Natural killer cell treated with Interleukin-12 subunit alpha and Interleukin-12 subunit beta and Interleukin-15 and Interleukin-18, amount 100 ng/mL, for 72 hours (primary cell): ENCODE data around the gene ZCCHC9. TPM values are rescaled to one million over a fixed set of nuclear protein-coding genes. Genes with fewer than 3 reads are reported as not detected.
"Not testable (repeated sequence)": the region's sequence is repeated elsewhere in the genome, so short reads cannot be mapped to it uniquely, and the experiment has no call there.

ENCODE experiments used
- ATAC-seq, 2 donors: fragments of 150-1000 bp; cut with Tn5 transposase in 1 of 2; sonication (Bioruptor Pico), chemical (Tn5 transposase) in 1 of 2; 2 replicates each; pipeline ENCODE4 v1.10.0; 2021
- DNase-seq: peaks from one replicate; pipeline ENCODE4 v3.0.0; 2022; ENCODE audit warnings: low spot score
- H3K27ac Mint-ChIP-seq, 2 donors: 1 replicate in 1 of 2; 2 replicates in 1 of 2; pipeline ENCODE4 v1.8.0; 2022; ENCODE audit warnings: mixed read lengths in 2 of 2, mild to moderate bottlenecking in 1 of 2, moderate library complexity in 1 of 2
- H3K27me3 Mint-ChIP-seq, 2 donors: 1 replicate in 1 of 2; 2 replicates in 1 of 2; pipeline ENCODE4 v1.8.0; 2022; ENCODE audit warnings: mixed read lengths in 2 of 2
- H3K36me3 Mint-ChIP-seq: one replicate; pipeline ENCODE4 v1.8.0; 2022; ENCODE audit warnings: mixed read lengths
- H3K4me1 Mint-ChIP-seq, 2 donors: 1 replicate in 1 of 2; 2 replicates in 1 of 2; pipeline ENCODE4 v1.8.0; 2022; ENCODE audit warnings: low read depth in 2 of 2, mixed read lengths in 2 of 2, mild to moderate bottlenecking in 1 of 2
- H3K4me3 Mint-ChIP-seq: one replicate; pipeline ENCODE4 v1.8.0; 2022; ENCODE audit warnings: mixed read lengths
- H3K9me3 Mint-ChIP-seq: 2 replicates; pipeline ENCODE4 v1.8.0; 2022; ENCODE audit warnings: mixed read lengths
- total RNA-seq, 2 donors: library from RNA; stranded (reverse); gene quantifications; one replicate each; pipeline ENCODE4 v1.2.3, GENCODE V29; 2022

The ZCCHC9 gene
- total RNA-seq, 2 donors from 2014 or later: 23.5 to 34.8 TPM

- ATAC-seq (peak in 1 of 2 donors; percentile 55), DNase-seq (no peak)
- Mint-ChIP-seq H3K27me3 (no peaks in the 10 kb centered on the region), H3K4me3 (peak overlapping the region; percentile 57), H3K36me3 (peaks cover 15% of the 10 kb centered on the region), H3K4me1 (peaks cover 18% of the 10 kb centered on the region in 2 donors), H3K27ac (no peak overlapping the region), H3K9me3 (peaks cover 7% of the 10 kb centered on the region)
These were observed 13.4 kb upstream of the ZCCHC9 start for GRCh38 chr5:81288021-81288433.

DNA sequence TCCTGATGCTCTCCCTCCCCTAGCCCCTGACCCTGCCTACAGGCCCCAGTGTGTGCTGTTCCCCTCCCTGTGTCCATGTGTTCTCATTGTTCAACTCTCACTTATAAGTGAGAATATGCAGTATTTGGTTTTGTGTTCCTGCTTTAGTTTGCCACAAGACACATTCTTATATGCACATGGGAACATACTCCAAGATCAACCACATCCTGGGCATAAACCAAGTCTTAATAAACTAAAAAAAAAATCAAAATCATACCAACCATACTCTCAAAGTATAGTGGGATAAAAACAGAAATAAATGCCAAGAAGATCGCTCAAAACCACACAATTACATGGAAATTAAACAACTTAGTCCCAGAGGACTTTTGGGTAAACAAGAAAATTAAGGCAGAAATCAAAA is 11.2 kb upstream of the ZCCHC9 start:
- DNase-seq (no peak), ATAC-seq (no peak)
- H3K9me3 Mint-ChIP-seq: peaks cover 13% of the 10 kb centered on the region
- peaks cover 24% of the 10 kb centered on the region for H3K36me3 Mint-ChIP-seq
- H3K27ac Mint-ChIP-seq: no peak overlapping the region
- H3K4me1 Mint-ChIP-seq: peaks cover 19 to 22% of the 10 kb centered on the region in 2 donors
- H3K27me3 Mint-ChIP-seq: no peaks in the 10 kb centered on the region
- no peak overlapping the region for H3K4me3 Mint-ChIP-seq

DNA sequence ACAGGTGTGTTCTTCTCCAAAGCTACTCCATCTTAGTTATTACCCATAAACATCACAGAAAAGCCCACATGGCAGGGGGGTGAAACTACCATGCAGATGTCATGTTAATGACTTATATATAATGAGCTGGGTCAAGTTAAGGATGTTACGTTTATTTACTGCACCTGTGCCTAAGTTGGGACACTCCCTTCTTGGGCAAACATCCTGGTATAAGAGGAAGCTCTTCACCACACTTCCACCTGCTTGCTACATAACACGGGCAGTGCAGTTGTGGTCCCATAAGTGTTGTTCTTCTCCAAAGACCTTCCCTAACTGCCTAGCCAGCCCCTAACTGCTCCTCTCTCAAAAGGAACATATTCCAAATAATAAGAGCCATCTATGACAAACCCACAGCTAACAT is 9.3 kb upstream of the ZCCHC9 start:
- Mint-ChIP-seq H3K27me3 (no peaks in the 10 kb centered on the region), H3K4me3 (no peak overlapping the region), H3K9me3 (peaks cover 13% of the 10 kb centered on the region), H3K4me1 (peaks cover 11 to 20% of the 10 kb centered on the region in 2 donors), H3K36me3 (peaks cover 24% of the 10 kb centered on the region), H3K27ac (no peak overlapping the region)
- DNase-seq (no peak), ATAC-seq (no peak)

- H3K4me3 Mint-ChIP-seq, ATAC-seq, DNase-seq, H3K27ac Mint-ChIP-seq, H3K27me3 Mint-ChIP-seq: not testable (repeated sequence)
- Mint-ChIP-seq H3K9me3 (peaks cover 13% of the 10 kb centered on the region), H3K4me1 (peaks cover 19 to 20% of the 10 kb centered on the region in 2 donors), H3K36me3 (peaks cover 24% of the 10 kb centered on the region)
These were observed 7.4 kb upstream of the ZCCHC9 start for GRCh38 chr5:81294021-81294420.

GRCh38 chr5:81297531-81297930 is 3.9 kb upstream of the ZCCHC9 start:
- ATAC-seq (no peak), DNase-seq (no peak)
- Mint-ChIP-seq H3K4me1 (peaks cover 26 to 41% of the 10 kb centered on the region in 2 donors), H3K4me3 (no peak overlapping the region), H3K36me3 (peaks cover 13% of the 10 kb centered on the region), H3K9me3 (peaks cover 7% of the 10 kb centered on the region), H3K27ac (no peak overlapping the region), H3K27me3 (no peaks in the 10 kb centered on the region)

GRCh38 chr5:81300921-81301270 is 491 bp upstream of the ZCCHC9 start:
- ATAC-seq (no peak), DNase-seq (no peak)
- Mint-ChIP-seq H3K9me3 (no peaks in the 10 kb centered on the region), H3K4me3 (peak overlapping the region; percentile 99), H3K4me1 (peaks cover 25 to 40% of the 10 kb centered on the region in 2 donors), H3K36me3 (peaks cover 6% of the 10 kb centered on the region), H3K27me3 (no peaks in the 10 kb centered on the region), H3K27ac (peak overlapping the region; percentile 96 to 97)

DNA sequence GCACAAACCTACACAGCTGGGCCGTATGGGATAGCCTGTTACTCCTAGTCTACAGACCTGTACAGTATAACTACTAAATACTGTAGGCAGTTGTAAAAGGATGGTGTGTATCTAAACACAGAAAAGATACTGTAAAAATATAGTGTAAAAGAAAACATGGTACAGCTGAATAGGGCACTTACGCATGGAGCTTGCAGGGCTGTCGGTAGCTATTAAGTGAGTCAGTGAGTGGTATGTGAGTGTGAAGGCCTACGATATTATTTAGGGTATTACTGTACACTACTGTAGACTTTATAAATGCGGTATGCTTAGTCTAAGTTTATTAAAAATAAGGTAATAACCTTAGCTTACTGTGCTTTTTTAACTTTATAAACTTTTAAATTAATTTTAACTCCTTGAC is 1.2 kb downstream of the ZCCHC9 start:
- peaks cover 6% of the 10 kb centered on the region for H3K36me3 Mint-ChIP-seq
- no peaks in the 10 kb centered on the region for H3K9me3 Mint-ChIP-seq
- DNase-seq: no peak
- H3K27me3 Mint-ChIP-seq: no peaks in the 10 kb centered on the region
- peak overlapping the region; percentile 99 for H3K4me3 Mint-ChIP-seq
- no peak for ATAC-seq
- peaks cover 25 to 35% of the 10 kb centered on the region in 2 donors for H3K4me1 Mint-ChIP-seq
- H3K27ac Mint-ChIP-seq: peak overlapping the region; percentile 96 to 97

DNA sequence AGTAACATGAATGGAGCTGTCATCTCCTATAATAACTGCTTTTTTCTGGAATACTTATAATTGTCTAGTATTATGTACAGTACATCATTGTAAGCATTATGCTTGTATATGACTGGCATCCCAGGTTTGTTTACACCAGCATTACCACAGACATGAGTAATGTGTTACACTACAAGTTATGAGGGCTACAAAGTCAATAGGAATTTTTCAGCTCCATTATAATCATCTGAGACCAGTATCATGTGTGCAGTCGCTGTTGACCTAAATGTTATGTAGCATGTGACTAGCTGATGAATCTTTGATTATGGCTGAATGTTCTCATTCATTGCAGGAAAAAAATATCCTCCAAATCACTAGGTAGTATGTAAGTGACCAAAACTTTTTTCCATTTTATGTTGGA is 2.2 kb downstream of the ZCCHC9 start:
- Mint-ChIP-seq H3K4me3 (peak overlapping the region; percentile 50), H3K36me3 (peaks cover 6% of the 10 kb centered on the region), H3K27me3 (no peaks in the 10 kb centered on the region), H3K27ac (no peak overlapping the region), H3K9me3 (no peaks in the 10 kb centered on the region), H3K4me1 (peaks cover 25 to 30% of the 10 kb centered on the region in 2 donors)
- ATAC-seq (no peak), DNase-seq (no peak)

DNA sequence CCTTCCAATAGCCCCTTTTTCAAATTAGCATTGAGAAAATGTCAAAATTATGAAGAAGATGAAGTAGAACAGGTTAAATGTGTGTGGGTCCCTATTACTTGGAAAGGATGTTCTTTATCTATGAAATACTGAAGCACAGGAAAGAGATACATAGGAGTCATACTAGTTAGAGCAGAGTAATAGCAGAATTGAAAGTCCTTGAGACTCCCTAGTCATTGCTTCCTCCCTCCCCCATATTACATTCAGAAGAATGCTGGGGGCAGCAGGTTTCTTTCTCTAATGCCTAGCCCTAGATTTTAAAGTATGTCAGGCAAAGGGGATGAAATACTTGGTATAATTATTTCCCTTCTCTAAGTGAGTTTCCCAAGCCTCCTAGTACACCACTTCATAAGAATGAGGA is 4.4 kb downstream of the ZCCHC9 start:
- Mint-ChIP-seq H3K27me3 (no peaks in the 10 kb centered on the region), H3K4me3 (no peak overlapping the region), H3K4me1 (peaks cover 11 to 12% of the 10 kb centered on the region in 2 donors), H3K9me3 (no peaks in the 10 kb centered on the region), H3K36me3 (peaks cover 9% of the 10 kb centered on the region), H3K27ac (no peak overlapping the region)
- DNase-seq: no peak
- ATAC-seq: no peak

DNA sequence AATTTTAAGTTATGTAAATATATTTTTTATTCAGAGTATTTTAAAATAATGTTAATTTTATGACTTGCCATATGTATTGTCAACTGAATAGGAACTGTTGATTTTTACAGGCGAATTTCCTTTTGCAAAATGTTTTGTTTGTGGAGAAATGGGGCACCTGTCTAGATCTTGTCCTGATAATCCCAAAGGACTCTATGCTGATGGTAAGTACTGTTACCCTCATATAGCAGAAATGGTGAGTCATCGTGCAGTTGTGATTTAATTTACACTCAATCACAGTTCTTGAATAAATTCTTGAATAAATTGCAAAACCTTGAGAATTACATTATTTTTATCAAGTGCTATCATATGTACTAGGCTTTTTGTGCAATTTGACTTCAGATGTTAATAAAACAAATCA is 7.4 kb downstream of the ZCCHC9 start:
- peaks cover 0 to 2% of the 10 kb centered on the region in 2 donors for H3K4me1 Mint-ChIP-seq
- H3K9me3 Mint-ChIP-seq: no peaks in the 10 kb centered on the region
- no peak overlapping the region for H3K27ac Mint-ChIP-seq
- ATAC-seq (no peak), DNase-seq (no peak)
- H3K36me3 Mint-ChIP-seq: peaks cover 13% of the 10 kb centered on the region
- H3K27me3 Mint-ChIP-seq: no peaks in the 10 kb centered on the region
- H3K4me3 Mint-ChIP-seq: no peak overlapping the region

GRCh38 chr5:81310402-81311063 is 9.1 kb downstream of the ZCCHC9 start:
- no peak overlapping the region for H3K4me3 Mint-ChIP-seq
- H3K27me3 Mint-ChIP-seq: no peaks in the 10 kb centered on the region
- no peak for DNase-seq
- H3K4me1 Mint-ChIP-seq: no peaks in the 10 kb centered on the region
- H3K27ac Mint-ChIP-seq: no peak overlapping the region
- no peak for ATAC-seq
- no peaks in the 10 kb centered on the region for H3K9me3 Mint-ChIP-seq
- peaks cover 12% of the 10 kb centered on the region for H3K36me3 Mint-ChIP-seq

GRCh38 chr5:81313278-81313677 is 11.9 kb downstream of the ZCCHC9 start:
- Mint-ChIP-seq H3K9me3 (no peaks in the 10 kb centered on the region), H3K27ac (no peak overlapping the region), H3K27me3 (no peaks in the 10 kb centered on the region), H3K4me3 (no peak overlapping the region), H3K36me3 (peaks cover 12% of the 10 kb centered on the region), H3K4me1 (no peaks in the 10 kb centered on the region)
- ATAC-seq (no peak), DNase-seq (no peak)

DNA sequence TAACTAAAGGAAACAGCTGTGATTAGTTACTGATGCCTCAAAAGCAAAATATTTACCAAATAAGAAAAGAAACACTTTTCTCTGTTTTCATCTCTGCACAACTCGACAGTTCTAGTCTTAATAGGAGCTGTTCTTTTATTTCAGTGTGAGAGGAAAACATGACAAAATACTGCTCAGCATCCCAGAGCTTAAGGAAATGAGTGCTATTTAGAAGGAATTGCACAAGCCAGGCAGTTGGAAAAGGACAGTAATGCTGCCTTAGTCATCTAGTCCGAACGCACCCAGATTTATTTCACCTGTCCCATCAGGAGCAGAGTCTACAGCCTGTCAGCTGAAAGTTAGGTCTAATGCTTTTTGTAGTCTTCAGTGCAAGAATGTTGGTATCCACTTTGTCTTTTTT is 12.3 kb downstream of the ZCCHC9 start:
- no peak for DNase-seq
- no peak overlapping the region for H3K27ac Mint-ChIP-seq
- H3K4me3 Mint-ChIP-seq: no peak overlapping the region
- ATAC-seq: no peak
- H3K27me3 Mint-ChIP-seq: no peaks in the 10 kb centered on the region
- no peaks in the 10 kb centered on the region for H3K9me3 Mint-ChIP-seq
- peaks cover 12% of the 10 kb centered on the region for H3K36me3 Mint-ChIP-seq
- no peaks in the 10 kb centered on the region for H3K4me1 Mint-ChIP-seq

DNA sequence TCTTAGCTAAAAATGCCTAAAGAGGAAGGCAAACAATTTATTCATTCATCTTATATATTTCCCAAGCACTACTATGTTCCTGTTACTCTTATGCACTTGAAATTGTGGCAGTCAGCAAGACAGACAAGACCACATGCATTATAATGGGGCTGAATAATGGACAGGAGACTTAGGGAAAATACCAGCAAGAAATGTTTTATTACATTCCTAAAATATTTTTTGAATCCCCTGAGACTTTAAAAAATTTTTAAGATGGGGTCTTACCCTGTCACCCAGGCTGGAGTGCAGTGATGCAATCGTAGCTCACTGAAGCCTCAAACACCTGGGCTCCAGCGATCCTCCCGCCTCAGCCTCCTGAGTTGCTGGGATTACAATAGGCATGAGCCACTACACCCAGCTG is 13.2 kb downstream of the ZCCHC9 start:
- no peak for ATAC-seq
- DNase-seq: no peak
- H3K4me1 Mint-ChIP-seq: no peaks in the 10 kb centered on the region
- H3K4me3 Mint-ChIP-seq: no peak overlapping the region
- peaks cover 12% of the 10 kb centered on the region for H3K36me3 Mint-ChIP-seq
- H3K9me3 Mint-ChIP-seq: no peaks in the 10 kb centered on the region
- H3K27ac Mint-ChIP-seq: no peak overlapping the region
- no peaks in the 10 kb centered on the region for H3K27me3 Mint-ChIP-seq

- Mint-ChIP-seq H3K9me3 (no peaks in the 10 kb centered on the region), H3K36me3 (peaks cover 12% of the 10 kb centered on the region), H3K4me1 (no peaks in the 10 kb centered on the region), H3K27me3 (no peaks in the 10 kb centered on the region), H3K27ac (no peak overlapping the region), H3K4me3 (no peak overlapping the region)
- ATAC-seq: no peak
- no peak for DNase-seq
These were observed 13.9 kb downstream of the ZCCHC9 start for GRCh38 chr5:81315336-81315735.
